Measurements from ENCODE around the gene OSBPL7. TPM values are rescaled to one million over a fixed set of nuclear protein-coding genes. Genes with fewer than 3 reads are reported as not detected.
A peak's percentile ranks its signal among the peaks of the same experiment; 100 is the strongest.

Gene OSBPL7
- total and polyA plus RNA-seq, 2 of the 13 experiments (the other 11 are each of a cell fraction or from before 2014, with no cell fraction given) = 4.7 to 6.6 TPM

DNA sequence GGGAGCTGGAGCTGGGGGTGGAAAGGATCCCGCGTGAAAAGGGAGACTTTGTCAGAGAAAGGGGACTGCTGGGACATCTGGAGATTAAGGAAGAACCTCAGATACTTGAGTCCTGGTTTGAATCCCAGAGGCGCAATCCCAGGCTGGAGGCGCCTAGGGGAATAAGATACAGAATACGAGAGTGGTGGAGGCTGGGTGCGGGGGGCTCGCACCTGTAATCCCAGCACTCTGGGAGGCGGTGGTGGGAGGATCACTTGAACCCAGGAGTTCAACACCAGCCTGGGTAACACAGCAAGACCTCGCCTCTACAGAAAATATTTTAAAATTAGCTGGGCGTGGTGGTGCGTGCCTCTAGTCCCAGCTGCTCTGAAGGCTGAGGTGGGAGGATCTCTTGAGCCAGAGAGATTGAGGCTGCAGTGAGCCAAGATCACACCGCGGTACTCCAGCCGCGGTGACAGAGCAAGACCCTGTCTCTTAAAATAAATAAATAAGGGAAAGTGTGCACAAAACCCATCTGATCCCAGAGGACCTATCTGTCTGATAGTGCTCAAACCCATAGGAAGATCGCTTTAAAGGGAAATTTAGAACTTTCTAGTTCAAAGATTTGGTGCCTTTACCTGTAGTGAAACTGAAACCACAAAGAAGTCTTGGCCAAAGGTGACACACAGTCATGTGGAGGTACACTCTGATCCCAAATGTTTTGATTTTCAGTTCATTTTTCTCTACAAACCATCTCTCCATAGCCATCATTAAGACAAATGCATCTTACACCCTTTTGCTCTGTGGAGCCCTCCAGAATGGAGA lies 20.1 kb upstream of the OSBPL7 start (continued):
- TF ChIP-seq ZNF556 (CRISPR knock-in tag; IDR thresholded peaks at IDR 0.05; ENCODE audit: borderline replicate concordance) (no peak), PRMT3 (CRISPR knock-in tag; IDR thresholded peaks at IDR 0.05; ENCODE audit: borderline replicate concordance, low read depth) (no peak), ZNF3 (CRISPR knock-in tag; IDR thresholded peaks at IDR 0.05) (no peak), ZNF557 (CRISPR knock-in tag; IDR thresholded peaks at IDR 0.05) (no peak), XRCC5 (optimal IDR thresholded peaks at IDR 0.05; ENCODE audit: low read length) (no peak), EZH2 (conservative IDR thresholded peaks at IDR 0.05; ENCODE audit: low read depth, low read length) (no peak), SATB2 (CRISPR knock-in tag; IDR thresholded peaks at IDR 0.05) (no peak), FOXP1 (IDR thresholded peaks at IDR 0.05) (no peak), FOXP1 (CRISPR knock-in tag; IDR thresholded peaks at IDR 0.05) (no peak), MEF2D (CRISPR knock-in tag; IDR thresholded peaks at IDR 0.05) (0 out of 2 replicates have a peak, but pooled peaks have one; percentile 15), ATRX (CRISPR knock-in tag; IDR thresholded peaks at IDR 0.05; ENCODE audit: borderline replicate concordance) (no peak)
- TF ChIP-seq, protein P1, sequence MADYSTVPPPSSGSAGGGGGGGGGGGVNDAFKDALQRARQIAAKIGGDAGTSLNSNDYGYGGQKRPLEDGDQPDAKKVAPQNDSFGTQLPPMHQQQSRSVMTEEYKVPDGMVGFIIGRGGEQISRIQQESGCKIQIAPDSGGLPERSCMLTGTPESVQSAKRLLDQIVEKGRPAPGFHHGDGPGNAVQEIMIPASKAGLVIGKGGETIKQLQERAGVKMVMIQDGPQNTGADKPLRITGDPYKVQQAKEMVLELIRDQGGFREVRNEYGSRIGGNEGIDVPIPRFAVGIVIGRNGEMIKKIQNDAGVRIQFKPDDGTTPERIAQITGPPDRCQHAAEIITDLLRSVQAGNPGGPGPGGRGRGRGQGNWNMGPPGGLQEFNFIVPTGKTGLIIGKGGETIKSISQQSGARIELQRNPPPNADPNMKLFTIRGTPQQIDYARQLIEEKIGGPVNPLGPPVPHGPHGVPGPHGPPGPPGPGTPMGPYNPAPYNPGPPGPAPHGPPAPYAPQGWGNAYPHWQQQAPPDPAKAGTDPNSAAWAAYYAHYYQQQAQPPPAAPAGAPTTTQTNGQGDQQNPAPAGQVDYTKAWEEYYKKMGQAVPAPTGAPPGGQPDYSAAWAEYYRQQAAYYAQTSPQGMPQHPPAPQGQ (CRISPR knock-in tag; IDR thresholded peaks at IDR 0.05; ENCODE audit: borderline replicate concordance) = no peak
- TF ChIP-seq, protein P2, sequence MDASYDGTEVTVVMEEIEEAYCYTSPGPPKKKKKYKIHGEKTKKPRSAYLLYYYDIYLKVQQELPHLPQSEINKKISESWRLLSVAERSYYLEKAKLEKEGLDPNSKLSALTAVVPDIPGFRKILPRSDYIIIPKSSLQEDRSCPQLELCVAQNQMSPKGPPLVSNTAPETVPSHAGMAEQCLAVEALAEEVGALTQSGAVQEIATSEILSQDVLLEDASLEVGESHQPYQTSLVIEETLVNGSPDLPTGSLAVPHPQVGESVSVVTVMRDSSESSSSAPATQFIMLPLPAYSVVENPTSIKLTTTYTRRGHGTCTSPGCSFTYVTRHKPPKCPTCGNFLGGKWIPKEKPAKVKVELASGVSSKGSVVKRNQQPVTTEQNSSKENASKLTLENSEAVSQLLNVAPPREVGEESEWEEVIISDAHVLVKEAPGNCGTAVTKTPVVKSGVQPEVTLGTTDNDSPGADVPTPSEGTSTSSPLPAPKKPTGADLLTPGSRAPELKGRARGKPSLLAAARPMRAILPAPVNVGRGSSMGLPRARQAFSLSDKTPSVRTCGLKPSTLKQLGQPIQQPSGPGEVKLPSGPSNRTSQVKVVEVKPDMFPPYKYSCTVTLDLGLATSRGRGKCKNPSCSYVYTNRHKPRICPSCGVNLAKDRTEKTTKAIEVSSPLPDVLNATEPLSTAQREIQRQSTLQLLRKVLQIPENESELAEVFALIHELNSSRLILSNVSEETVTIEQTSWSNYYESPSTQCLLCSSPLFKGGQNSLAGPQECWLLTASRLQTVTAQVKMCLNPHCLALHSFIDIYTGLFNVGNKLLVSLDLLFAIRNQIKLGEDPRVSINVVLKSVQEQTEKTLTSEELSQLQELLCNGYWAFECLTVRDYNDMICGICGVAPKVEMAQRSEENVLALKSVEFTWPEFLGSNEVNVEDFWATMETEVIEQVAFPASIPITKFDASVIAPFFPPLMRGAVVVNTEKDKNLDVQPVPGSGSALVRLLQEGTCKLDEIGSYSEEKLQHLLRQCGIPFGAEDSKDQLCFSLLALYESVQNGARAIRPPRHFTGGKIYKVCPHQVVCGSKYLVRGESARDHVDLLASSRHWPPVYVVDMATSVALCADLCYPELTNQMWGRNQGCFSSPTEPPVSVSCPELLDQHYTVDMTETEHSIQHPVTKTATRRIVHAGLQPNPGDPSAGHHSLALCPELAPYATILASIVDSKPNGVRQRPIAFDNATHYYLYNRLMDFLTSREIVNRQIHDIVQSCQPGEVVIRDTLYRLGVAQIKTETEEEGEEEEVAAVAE (CRISPR knock-in tag; IDR thresholded peaks at IDR 0.05; ENCODE audit: borderline replicate concordance) = no peak
- TF ChIP-seq, protein P3, sequence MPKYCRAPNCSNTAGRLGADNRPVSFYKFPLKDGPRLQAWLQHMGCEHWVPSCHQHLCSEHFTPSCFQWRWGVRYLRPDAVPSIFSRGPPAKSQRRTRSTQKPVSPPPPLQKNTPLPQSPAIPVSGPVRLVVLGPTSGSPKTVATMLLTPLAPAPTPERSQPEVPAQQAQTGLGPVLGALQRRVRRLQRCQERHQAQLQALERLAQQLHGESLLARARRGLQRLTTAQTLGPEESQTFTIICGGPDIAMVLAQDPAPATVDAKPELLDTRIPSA (CRISPR knock-in tag; IDR thresholded peaks at IDR 0.05; ENCODE audit: borderline replicate concordance) = no peak
- TF ChIP-seq, protein P4, sequence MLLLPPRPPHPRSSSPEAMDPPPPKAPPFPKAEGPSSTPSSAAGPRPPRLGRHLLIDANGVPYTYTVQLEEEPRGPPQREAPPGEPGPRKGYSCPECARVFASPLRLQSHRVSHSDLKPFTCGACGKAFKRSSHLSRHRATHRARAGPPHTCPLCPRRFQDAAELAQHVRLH (CRISPR knock-in tag; IDR thresholded peaks at IDR 0.05; ENCODE audit: borderline replicate concordance, low read depth) = peak; percentile 16; the same call in 1 of the 2 replicates
- TF ChIP-seq, protein P5, sequence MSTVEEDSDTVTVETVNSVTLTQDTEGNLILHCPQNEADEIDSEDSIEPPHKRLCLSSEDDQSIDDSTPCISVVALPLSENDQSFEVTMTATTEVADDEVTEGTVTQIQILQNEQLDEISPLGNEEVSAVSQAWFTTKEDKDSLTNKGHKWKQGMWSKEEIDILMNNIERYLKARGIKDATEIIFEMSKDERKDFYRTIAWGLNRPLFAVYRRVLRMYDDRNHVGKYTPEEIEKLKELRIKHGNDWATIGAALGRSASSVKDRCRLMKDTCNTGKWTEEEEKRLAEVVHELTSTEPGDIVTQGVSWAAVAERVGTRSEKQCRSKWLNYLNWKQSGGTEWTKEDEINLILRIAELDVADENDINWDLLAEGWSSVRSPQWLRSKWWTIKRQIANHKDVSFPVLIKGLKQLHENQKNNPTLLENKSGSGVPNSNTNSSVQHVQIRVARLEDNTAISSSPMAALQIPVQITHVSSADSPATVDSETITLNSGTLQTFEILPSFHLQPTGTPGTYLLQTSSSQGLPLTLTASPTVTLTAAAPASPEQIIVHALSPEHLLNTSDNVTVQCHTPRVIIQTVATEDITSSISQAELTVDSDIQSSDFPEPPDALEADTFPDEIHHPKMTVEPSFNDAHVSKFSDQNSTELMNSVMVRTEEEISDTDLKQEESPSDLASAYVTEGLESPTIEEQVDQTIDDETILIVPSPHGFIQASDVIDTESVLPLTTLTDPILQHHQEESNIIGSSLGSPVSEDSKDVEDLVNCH (CRISPR knock-in tag; IDR thresholded peaks at IDR 0.05) = no peak
- TF ChIP-seq, protein P6, sequence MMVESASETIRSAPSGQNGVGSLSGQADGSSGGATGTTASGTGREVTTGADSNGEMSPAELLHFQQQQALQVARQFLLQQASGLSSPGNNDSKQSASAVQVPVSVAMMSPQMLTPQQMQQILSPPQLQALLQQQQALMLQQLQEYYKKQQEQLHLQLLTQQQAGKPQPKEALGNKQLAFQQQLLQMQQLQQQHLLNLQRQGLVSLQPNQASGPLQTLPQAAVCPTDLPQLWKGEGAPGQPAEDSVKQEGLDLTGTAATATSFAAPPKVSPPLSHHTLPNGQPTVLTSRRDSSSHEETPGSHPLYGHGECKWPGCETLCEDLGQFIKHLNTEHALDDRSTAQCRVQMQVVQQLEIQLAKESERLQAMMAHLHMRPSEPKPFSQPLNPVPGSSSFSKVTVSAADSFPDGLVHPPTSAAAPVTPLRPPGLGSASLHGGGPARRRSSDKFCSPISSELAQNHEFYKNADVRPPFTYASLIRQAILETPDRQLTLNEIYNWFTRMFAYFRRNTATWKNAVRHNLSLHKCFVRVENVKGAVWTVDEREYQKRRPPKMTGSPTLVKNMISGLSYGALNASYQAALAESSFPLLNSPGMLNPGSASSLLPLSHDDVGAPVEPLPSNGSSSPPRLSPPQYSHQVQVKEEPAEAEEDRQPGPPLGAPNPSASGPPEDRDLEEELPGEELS (CRISPR knock-in tag; IDR thresholded peaks at IDR 0.05) = no peak

Measured in HepG2 (cell line).